ENCODE data around the gene AIP. TPM values are rescaled to one million over a fixed set of nuclear protein-coding genes. Genes with fewer than 3 reads are reported as not detected.
"Not testable (repeated sequence)": the region's sequence is repeated elsewhere in the genome, so short reads cannot be mapped to it uniquely, and the experiment has no call there.

Gene AIP
- total and polyA plus RNA-seq, 3 donors from 2014 or later: 34.6 to 61.7 (median 60.7) TPM

- no peak for DNase-seq
- intact Hi-C loops (cut with DNase I; ENCODE audit: low total_unique reads): loop anchor here (10.0 kb wide), 1 partner anchor 78 kb away; the partner anchor contains the start of genes PPP1CA and TBC1D10C
Observed at GRCh38 chr11:67482275-67482826, 475 bp upstream of the AIP start.

GRCh38 chr11:67483831-67484665 is 1.2 kb downstream of the AIP start:
- H3K9me3 ChIP-seq: no peaks in the 10 kb centered on the region
- no peaks in the 10 kb centered on the region for H3K36me3 ChIP-seq (ENCODE audit: low read depth, missing control alignments)
- no peaks in the 10 kb centered on the region for H3K27me3 ChIP-seq
- intact Hi-C loops (cut with DNase I; ENCODE audit: low total_unique reads): loop anchor here (10.0 kb wide), 1 partner anchor 79 kb away; the partner anchor contains the start of genes PPP1CA and TBC1D10C
- TF ChIP-seq POLR2A (IDR thresholded peaks at IDR 0.05) (no peak), CTCF (IDR thresholded peaks at IDR 0.05) (no peak)
- no peak for DNase-seq
- H3K4me1 ChIP-seq: peaks cover 9% of the 10 kb centered on the region
- peak overlapping the region in 1 of 2 donors; percentile 82 for H3K27ac ChIP-seq
- peak overlapping the region; percentile 49 to 57 for H3K4me3 ChIP-seq
- WGBS, 2 donors: 52 to 65% methylated on average over 16 of the region's 16 CpGs

More at GRCh38 chr11:67482275-67482826, 475 bp upstream of the AIP start:
- Histone ChIP-seq H3K9me3 (no peaks in the 10 kb centered on the region), H3K4me1 (peaks cover 9% of the 10 kb centered on the region), H3K4me3 (peak overlapping the region; percentile 49 to 57), H3K36me3 (ENCODE audit: low read depth, missing control alignments) (no peaks in the 10 kb centered on the region), H3K27ac (peak overlapping the region; percentile 82 to 88), H3K27me3 (no peaks in the 10 kb centered on the region)
- WGBS, 2 donors: 32 to 38% methylated on average over 19 of the region's 19 CpGs
- TF ChIP-seq POLR2A (IDR thresholded peaks at IDR 0.05): no peak
- TF ChIP-seq CTCF (IDR thresholded peaks at IDR 0.05): no peak

GRCh38 chr11:67484847-67485311 is 2.1 kb downstream of the AIP start:
- TF ChIP-seq POLR2A (IDR thresholded peaks at IDR 0.05) (no peak), CTCF (IDR thresholded peaks at IDR 0.05) (no peak)
- Histone ChIP-seq H3K4me3 (no peak overlapping the region), H3K27ac (no peak overlapping the region), H3K9me3 (no peaks in the 10 kb centered on the region), H3K27me3 (no peaks in the 10 kb centered on the region), H3K36me3 (ENCODE audit: low read depth, missing control alignments) (no peaks in the 10 kb centered on the region), H3K4me1 (peaks cover 9% of the 10 kb centered on the region)
- WGBS, 2 donors: 66% methylated on average over 11 of the region's 11 CpGs
- intact Hi-C loops (cut with DNase I; ENCODE audit: low total_unique reads): loop anchor here (10.0 kb wide), 1 partner anchor 80 kb away; the partner anchor contains the start of genes PPP1CA and TBC1D10C
- DNase-seq: no peak

GRCh38 chr11:67485873-67486361 is 3.1 kb downstream of the AIP start:
- not testable (repeated sequence) for H3K4me1 ChIP-seq; H3K9me3 ChIP-seq; H3K27me3 ChIP-seq; DNase-seq; H3K27ac ChIP-seq; H3K4me3 ChIP-seq; H3K36me3 ChIP-seq (ENCODE audit: low read depth, missing control alignments)
- 89 to 96% methylated on average over 7 of the region's 7 CpGs for WGBS, 2 donors
- intact Hi-C loops (cut with DNase I; ENCODE audit: low total_unique reads): loop anchor here (10.0 kb wide), 1 partner anchor 81 kb away; the partner anchor contains the start of genes PPP1CA and TBC1D10C

Measured in testis (tissue), 3 donors.